Midbrain (tissue), 1 donor: ENCODE data around the gene HCLS1.
"Not testable (repeated sequence)": the region's sequence is repeated elsewhere in the genome, so short reads cannot be mapped to it uniquely, and the experiment has no call there.

Experiments used
- DNase-seq: peaks from one replicate; lab custom pipeline; 2025; lab: John Stamatoyannopoulos, UW

Gene HCLS1

GRCh38 chr3:121598564-121598963 is 62.1 kb downstream of the HCLS1 start:
- DNase-seq, result no peak

DNA sequence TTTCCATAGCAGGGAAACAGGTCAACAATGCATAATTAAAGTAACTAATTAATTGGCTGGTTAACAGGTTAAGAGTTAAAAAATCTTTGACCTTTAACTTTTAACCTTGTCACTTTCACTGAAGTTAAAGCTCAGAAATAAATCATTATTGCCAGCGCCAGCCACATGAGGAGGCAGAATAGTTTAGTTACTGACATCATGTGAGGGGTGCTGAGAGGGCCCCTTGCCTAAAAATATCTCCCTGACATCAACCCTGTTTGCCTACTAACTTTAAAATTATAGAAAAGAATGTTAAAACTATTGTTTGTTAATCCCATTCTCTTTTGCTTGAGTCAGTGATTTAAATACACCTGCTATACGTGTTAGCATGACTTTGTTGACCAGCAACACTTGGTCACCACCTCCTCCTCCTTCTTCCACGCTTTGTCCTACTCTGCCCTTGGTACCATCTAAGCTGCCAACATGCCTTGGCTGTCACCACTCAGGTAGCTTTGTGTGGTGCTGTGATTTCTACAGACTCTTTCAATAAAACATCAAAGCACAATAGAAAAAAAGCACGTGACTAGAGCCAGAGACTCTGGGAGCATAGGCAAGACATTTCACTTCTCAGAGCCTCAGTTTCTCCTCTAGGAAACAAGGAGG is 64.8 kb downstream of the HCLS1 start:
- DNase-seq, result no peak

GRCh38 chr3:121594850-121595249 is 65.9 kb downstream of the HCLS1 start:
- DNase-seq, result no peak

DNA sequence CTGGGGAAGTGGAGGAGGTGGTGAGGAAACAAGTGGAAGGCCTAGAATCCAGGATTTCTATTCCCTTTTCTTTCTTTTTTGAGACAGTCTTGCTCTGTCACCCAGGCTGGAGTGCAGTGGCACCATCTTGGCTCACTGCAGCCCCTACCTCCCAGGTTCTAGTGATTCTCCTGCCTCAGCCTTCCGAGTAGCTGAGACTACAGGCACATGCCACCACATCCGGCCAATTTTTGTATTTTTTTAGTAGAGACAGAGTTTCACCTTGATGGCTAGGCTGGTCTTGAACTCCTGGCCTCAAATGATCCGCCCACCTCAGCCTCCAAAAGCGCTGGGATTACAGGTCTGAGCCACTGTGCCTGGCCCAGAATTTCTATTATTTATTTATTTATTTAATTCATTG is 66.9 kb downstream of the HCLS1 start:
- DNase-seq, result not testable (repeated sequence)

DNA sequence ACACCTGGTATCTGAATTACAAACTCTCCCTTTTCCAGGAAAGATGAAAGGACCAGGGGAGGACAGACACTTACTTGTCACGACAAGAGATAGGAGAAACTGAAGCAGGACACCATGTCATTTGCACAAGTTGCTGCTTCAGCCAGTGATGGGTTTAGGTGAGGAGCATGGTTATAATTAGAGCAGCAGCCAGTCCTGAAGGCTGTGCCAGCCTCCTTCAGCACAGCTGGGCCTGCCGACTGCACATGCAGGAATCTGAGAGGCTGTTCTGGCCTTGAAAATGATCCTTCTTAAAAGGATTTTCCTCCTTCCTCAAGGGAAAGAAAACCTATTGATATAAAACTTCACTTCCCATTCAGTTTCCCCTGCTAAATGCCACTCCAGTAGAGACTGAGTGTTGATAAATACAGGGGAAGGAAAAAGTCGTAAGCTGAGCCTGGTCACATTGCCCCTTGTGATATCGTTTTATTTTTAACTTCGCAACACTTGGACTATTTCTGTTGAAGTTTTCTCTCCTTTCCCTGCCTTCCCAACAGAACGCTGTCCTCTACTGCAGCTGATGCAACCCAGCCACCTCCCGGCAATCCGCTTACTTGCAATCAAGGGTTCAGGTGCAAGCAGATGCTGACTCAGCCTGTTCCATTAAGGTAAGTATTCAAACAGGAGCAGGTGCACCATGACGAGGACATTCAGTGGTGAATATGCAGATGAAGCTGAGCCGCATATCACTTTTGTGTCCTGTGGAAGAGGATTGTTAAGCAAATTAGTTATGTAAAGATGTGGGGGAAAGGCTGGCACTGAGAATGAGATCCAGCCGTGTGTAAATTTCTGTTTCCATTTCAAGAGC is 67.6 kb downstream of the HCLS1 start, which contains the start of gene FBXO40:
FBXO40 (plus strand) TSS at position 524 of the 847 bp plus-strand sequence. CDS start 27,197 bp downstream, outside the sequence.
- DNase-seq, result no peak

GRCh38 chr3:121584418-121584817 is 76.3 kb downstream of the HCLS1 start:
- DNase-seq, result no peak

DNA sequence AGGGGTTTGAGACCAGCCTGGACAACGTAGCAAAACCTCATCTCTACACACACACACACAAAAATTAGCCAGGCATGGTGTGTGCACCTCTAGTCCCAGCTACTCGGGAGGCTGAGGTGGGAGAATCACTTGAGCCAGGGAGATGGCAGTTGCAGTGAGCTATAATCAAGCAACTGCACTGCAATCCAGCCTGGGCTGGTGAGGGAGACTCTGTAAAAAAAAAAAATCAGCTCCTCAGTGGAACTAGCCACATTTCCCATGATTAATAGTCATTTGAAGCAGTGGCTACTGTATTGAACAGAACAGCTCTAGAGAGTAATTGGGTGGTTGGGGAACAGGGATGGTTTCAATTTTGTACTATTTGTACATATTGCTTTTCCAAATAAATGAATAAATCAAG is 79.0 kb downstream of the HCLS1 start:
- DNase-seq, result no peak
